MM.1S (cell line): ENCODE results near the gene YBX2.

ENCODE experiments used
- CTCF ChIP-seq: fragments of 300-600 bp; sonication (generic); IDR thresholded peaks from 2 replicates; pipeline ENCODE4 v1.5.1; 2016; ENCODE audit warnings: antibody characterized with exemption, low read length, mixed read lengths
- EZH2phosphoT487 ChIP-seq: fragments of 300-600 bp; sonication (generic); IDR thresholded peaks from 2 replicates; pipeline ENCODE4 v1.6.1; 2018; ENCODE audit warnings: antibody characterized with exemption, low read length

GRCh38 chr17:7332111-7332510 is 37.7 kb upstream of the YBX2 start:
- no peak for TF ChIP-seq CTCF
- no peak for TF ChIP-seq EZH2phosphoT487
